ENCODE results near the gene RPS3. TPM values are rescaled to one million over a fixed set of nuclear protein-coding genes. Genes with fewer than 3 reads are reported as not detected.

Gene RPS3
- total RNA-seq, 1 donor from 2014 or later: 4,635 TPM

- DNase-seq (no peak), ATAC-seq (ENCODE audit: low read depth) (no peak)
- peaks cover 9% of the 10 kb centered on the region for H3K27me3 Mint-ChIP-seq
- POLR2A ChIA-PET: no interaction called here
- H3K27ac Mint-ChIP-seq: no peak overlapping the region
- no peaks in the 10 kb centered on the region for H3K36me3 Mint-ChIP-seq (ENCODE audit: low read depth)
- H3K4me3 Mint-ChIP-seq: no peak overlapping the region
- CTCF ChIA-PET: interaction anchor here (9.8 kb wide), 1 partner anchor 101 kb away, joined by 177 read pairs; no protein-coding TSS in a partner anchor
- intact Hi-C loops (cut with micrococcal nuclease): loop anchor here (5.0 to 10.0 kb wide), 2 partner anchors 454 to 934 kb away; no protein-coding TSS in a partner anchor
- no peak for TF ChIP-seq CTCF (IDR thresholded peaks at IDR 0.05)
- peaks cover 4% of the 10 kb centered on the region for H3K4me1 Mint-ChIP-seq
- no peaks in the 10 kb centered on the region for H3K9me3 Mint-ChIP-seq
Measured at GRCh38 chr11:75380716-75381420, 18.4 kb upstream of the RPS3 start.

GRCh38 chr11:75383246-75383645, 16.1 kb upstream of the RPS3 start:
- Mint-ChIP-seq H3K36me3 (ENCODE audit: low read depth) (no peaks in the 10 kb centered on the region), H3K9me3 (no peaks in the 10 kb centered on the region), H3K27ac (no peak overlapping the region), H3K27me3 (peaks cover 9% of the 10 kb centered on the region), H3K4me3 (no peak overlapping the region), H3K4me1 (peaks cover 4% of the 10 kb centered on the region)
- ATAC-seq (ENCODE audit: low read depth): no peak
- DNase-seq: no peak
- ChIA-PET POLR2A (no interaction called here), CTCF (interaction anchor here (9.8 kb wide), 1 partner anchor 104 kb away, joined by 177 read pairs; no protein-coding TSS in a partner anchor)
- intact Hi-C loops (cut with micrococcal nuclease): loop anchor here (5.0 to 10.0 kb wide), 2 partner anchors 456 to 932 kb away; no protein-coding TSS in a partner anchor
- TF ChIP-seq CTCF (IDR thresholded peaks at IDR 0.05): no peak

GRCh38 chr11:75384438-75385080, 14.8 kb upstream of the RPS3 start:
- TF ChIP-seq CTCF (IDR thresholded peaks at IDR 0.05): peak; percentile 99
- Mint-ChIP-seq H3K36me3 (ENCODE audit: low read depth) (no peaks in the 10 kb centered on the region), H3K4me3 (no peak overlapping the region), H3K27me3 (peaks cover 9% of the 10 kb centered on the region), H3K9me3 (no peaks in the 10 kb centered on the region), H3K4me1 (peaks cover 4% of the 10 kb centered on the region), H3K27ac (no peak overlapping the region)
- POLR2A ChIA-PET: no interaction called here
- ATAC-seq (ENCODE audit: low read depth) (peak; percentile 74), DNase-seq (peak; percentile 70)
- intact Hi-C loops (cut with micrococcal nuclease): loop anchor here (1.0 to 10.0 kb wide), 5 partner anchors 56 to 930 kb away; no protein-coding TSS in a partner anchor
- CTCF ChIA-PET: interaction anchor here (0.7 to 9.8 kb wide), 8 partner anchors 9 to 244 kb away, joined by 3 to 177 read pairs (median 3); no protein-coding TSS in a partner anchor

GRCh38 chr11:75386942-75387630, 12.2 kb upstream of the RPS3 start:
- Mint-ChIP-seq H3K27me3 (peaks cover 16% of the 10 kb centered on the region), H3K36me3 (ENCODE audit: low read depth) (no peaks in the 10 kb centered on the region), H3K4me3 (no peak overlapping the region), H3K27ac (no peak overlapping the region), H3K4me1 (peaks cover 4% of the 10 kb centered on the region), H3K9me3 (no peaks in the 10 kb centered on the region)
- ChIA-PET POLR2A (interaction anchor here (0.9 kb wide), 1 partner anchor 112 kb away, joined by 7 read pairs; no protein-coding TSS in a partner anchor), CTCF (interaction anchor here (0.8 to 9.8 kb wide), 4 partner anchors 22 to 146 kb away, joined by 3 to 177 read pairs (median 20); no protein-coding TSS in a partner anchor)
- DNase-seq: no peak
- intact Hi-C loops (cut with micrococcal nuclease): loop anchor here (10.0 kb wide), 1 partner anchor 928 kb away; no protein-coding TSS in a partner anchor
- TF ChIP-seq CTCF (IDR thresholded peaks at IDR 0.05): no peak
- ATAC-seq (ENCODE audit: low read depth): no peak
